Sigmoid colon (tissue), 4 donors: ENCODE measurements around the gene KAT7.

Source experiments
- CTCF ChIP-seq, 4 experiments: fragments of 450-650 bp in 3 of 4; fragments of 200-600 bp in 1 of 4; IDR thresholded peaks; one replicate each; pipeline ENCODE4 v1.5.1; 2016 to 2019; ENCODE audit warnings: antibody characterized with exemption in 4 of 4, mild to moderate bottlenecking in 3 of 4, moderate library complexity in 2 of 4
- POLR2A ChIP-seq, 2 donors: fragments of 450-650 bp; IDR thresholded peaks; one replicate each; pipeline ENCODE4 v1.6.1; 2016; ENCODE audit warnings: antibody characterized with exemption in 2 of 2, mild to moderate bottlenecking in 2 of 2, moderate library complexity in 2 of 2
- POLR2AphosphoS5 ChIP-seq, 4 donors: sonication (generic); formaldehyde crosslinking; IDR thresholded peaks; one replicate each; pipeline ENCODE4 v1.6.1; 2017; ENCODE audit warnings: antibody characterized with exemption in 4 of 4

GRCh38 chr17:49859991-49860953 lies 71.8 kb downstream of the KAT7 start:
- no peak for TF ChIP-seq CTCF (IDR thresholded peaks at IDR 0.05)
- no peak for TF ChIP-seq POLR2A (IDR thresholded peaks at IDR 0.05)
- no peak for TF ChIP-seq POLR2AphosphoS5 (IDR thresholded peaks at IDR 0.05)
